HG02852 (cell line): Measurements from ENCODE around the gene LRG1.

Experiments used
- ATAC-seq: cut with Tn5 transposase; IDR thresholded peaks from one replicate; pipeline ENCODE4 v1.9.1; 2021; ENCODE audit warnings: mild to moderate bottlenecking, moderate library complexity; ENCODE audit not compliant: unreplicated experiment

Gene LRG1

GRCh38 chr19:4496304-4496703 is 43.5 kb downstream of the LRG1 start:
- no peak for ATAC-seq

- no peak for ATAC-seq
Measured at GRCh38 chr19:4495471-4495870, 44.4 kb downstream of the LRG1 start.

- no peak for ATAC-seq
Measured at GRCh38 chr19:4494691-4495064, 45.2 kb downstream of the LRG1 start.

GRCh38 chr19:4493929-4494690 is 45.7 kb downstream of the LRG1 start:
- ATAC-seq: no peak

DNA sequence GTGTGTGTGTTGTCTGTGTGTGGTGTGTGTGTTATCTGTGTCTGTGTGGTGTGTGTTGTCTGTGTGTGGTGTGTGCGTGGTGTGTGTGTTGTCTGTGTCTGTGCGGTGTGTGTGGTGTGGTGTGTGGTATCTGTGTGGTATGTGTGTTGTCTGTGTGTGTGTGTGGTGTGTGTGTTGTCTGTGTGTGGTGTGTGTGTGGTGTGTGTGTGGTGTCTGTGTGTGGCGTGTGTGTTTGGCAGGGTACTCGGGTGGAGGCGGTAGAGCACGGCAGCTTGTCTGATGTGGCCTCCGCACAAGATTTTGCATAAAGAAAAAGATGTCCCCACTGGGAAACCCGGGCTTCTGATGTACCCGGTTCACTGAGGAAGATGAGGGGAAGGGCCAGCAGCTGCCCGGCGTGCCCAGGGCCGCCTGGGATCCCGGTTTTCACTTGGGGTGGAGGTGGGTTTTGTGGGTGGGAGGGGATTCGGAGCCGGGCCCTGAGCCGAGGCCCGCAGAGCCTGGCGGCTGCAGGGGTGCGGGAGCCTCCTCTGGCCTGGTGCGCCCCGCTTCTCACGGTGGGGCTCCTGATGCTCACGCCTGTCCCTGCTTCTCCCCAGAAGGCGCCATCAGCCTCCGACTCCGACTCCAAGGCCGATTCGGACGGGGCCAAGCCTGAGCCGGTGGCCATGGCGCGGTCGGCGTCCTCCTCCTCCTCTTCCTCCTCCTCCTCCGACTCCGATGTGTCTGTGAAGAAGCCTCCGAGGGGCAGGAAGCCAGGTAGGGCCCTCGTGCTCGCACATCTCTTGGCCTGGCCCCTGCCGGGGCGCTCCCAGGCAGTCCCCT is 46.5 kb downstream of the LRG1 start:
- no peak for ATAC-seq

GRCh38 chr19:4492337-4493103 is 47.3 kb downstream of the LRG1 start:
- ATAC-seq: no peak

DNA sequence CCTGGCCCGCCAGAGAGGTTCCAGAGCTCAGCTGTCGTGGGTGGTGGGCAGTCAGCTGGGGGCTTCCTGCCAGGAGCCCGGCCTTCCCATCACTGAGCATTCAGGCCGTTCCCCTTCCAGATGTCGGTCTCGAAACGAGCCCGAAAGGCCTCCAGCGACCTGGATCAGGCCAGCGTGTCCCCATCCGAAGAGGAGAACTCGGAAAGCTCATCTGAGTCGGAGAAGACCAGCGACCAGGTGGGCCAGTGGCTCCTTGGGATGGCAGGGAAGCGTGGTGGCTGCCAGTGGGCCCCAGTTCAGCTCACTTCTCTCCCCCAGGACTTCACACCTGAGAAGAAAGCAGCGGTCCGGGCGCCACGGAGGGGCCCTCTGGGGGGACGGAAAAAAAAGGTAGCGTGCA is 48.4 kb downstream of the LRG1 start:
- ATAC-seq: no peak

DNA sequence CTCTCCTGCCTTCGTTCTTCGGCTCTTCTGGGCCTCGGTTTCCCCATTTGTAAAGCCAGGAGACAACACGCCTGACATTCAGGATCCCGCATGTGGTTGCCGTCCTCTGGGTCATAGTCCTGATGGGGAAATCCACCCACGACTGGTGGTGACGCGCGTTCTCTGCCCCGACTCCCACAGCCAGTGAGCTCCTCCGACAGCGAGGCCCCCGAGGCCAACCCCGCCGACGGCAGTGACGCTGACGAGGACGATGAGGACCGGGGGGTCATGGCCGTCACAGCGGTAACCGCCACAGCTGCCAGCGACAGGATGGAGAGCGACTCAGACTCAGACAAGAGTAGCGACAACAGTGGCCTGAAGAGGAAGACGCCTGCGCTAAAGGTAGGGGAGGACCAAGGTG is 51.3 kb downstream of the LRG1 start:
- ATAC-seq: no peak

DNA sequence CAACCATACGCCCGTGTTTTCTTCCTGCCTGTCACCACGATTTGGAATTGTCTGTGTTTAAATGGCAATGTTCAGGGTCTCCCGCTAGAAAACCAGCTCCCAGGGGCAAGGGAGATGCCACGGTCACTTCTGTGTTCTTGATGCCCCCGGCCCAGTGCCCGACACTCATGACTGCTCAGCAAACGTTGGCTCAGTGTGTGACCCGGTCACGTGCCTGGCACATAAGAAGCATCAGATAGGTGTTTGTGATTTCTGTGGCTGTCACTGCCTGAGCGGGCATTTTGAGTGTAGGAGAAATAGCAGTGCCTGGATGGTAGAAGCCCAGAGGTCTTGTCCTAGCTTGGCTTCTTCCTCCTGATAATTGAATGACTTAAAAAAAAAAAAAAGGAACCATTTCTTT is 52.3 kb downstream of the LRG1 start:
- ATAC-seq: no peak
